ENCODE measurements around the gene VRK1. TPM values are rescaled to one million over a fixed set of nuclear protein-coding genes. Genes with fewer than 3 reads are reported as not detected.

VRK1 gene
- total RNA-seq, 1 donor from 2014 or later, result 25.8 TPM

- no peak for DNase-seq
These were observed 123.6 kb downstream of the VRK1 start for GRCh38 chr14:96920820-96921219.

- DNase-seq, result no peak
These were observed 125.8 kb downstream of the VRK1 start for GRCh38 chr14:96922986-96923385.

- DNase-seq, result no peak
These were observed 128.2 kb downstream of the VRK1 start for GRCh38 chr14:96925422-96925821.

GRCh38 chr14:96926001-96926400 is 128.8 kb downstream of the VRK1 start:
- no peak for DNase-seq

- no peak for DNase-seq
These were observed 131.7 kb downstream of the VRK1 start for GRCh38 chr14:96928779-96929380.

- DNase-seq, result no peak
These were observed 132.8 kb downstream of the VRK1 start for GRCh38 chr14:96929950-96930349.

- no peak for DNase-seq
These were observed 133.3 kb downstream of the VRK1 start for GRCh38 chr14:96930526-96930925.
